Activated CD8-positive, alpha-beta memory T cell treated with anti-CD3 and anti-CD28 coated beads, Interleukin-2, amount 50 U/mL, for 1 hour (primary cell): ENCODE results near the gene SH3BP5L.
"Not testable (repeated sequence)": the region's sequence is repeated elsewhere in the genome, so short reads cannot be mapped to it uniquely, and the experiment has no call there.

Experiments
- DNase-seq: peaks from one replicate; pipeline ENCODE4 v3.0.0-alpha.2; 2020; ENCODE audit errors: extremely low read depth

SH3BP5L gene

GRCh38 chr1:248851390-248851789, 25.7 kb upstream of the SH3BP5L start:
- DNase-seq: no peak

- DNase-seq: no peak
These were observed 25.0 kb upstream of the SH3BP5L start for GRCh38 chr1:248850536-248851251.

GRCh38 chr1:248850124-248850523, 24.4 kb upstream of the SH3BP5L start:
- DNase-seq: no peak

GRCh38 chr1:248849637-248850036, 23.9 kb upstream of the SH3BP5L start:
- DNase-seq: no peak

GRCh38 chr1:248849152-248849551, 23.4 kb upstream of the SH3BP5L start:
- DNase-seq: no peak

- no peak for DNase-seq
These were observed 22.9 kb upstream of the SH3BP5L start for GRCh38 chr1:248848602-248849001.

GRCh38 chr1:248847956-248848561, 22.3 kb upstream of the SH3BP5L start:
- no peak for DNase-seq

GRCh38 chr1:248847181-248847955, 21.7 kb upstream of the SH3BP5L start:
- DNase-seq: no peak

- no peak for DNase-seq
These were observed 18.8 kb upstream of the SH3BP5L start for GRCh38 chr1:248844526-248844925.

GRCh38 chr1:248843687-248844086, 18.0 kb upstream of the SH3BP5L start:
- DNase-seq: no peak

GRCh38 chr1:248842781-248843331, 17.1 kb upstream of the SH3BP5L start:
- DNase-seq: no peak

- no peak for DNase-seq
These were observed 16.1 kb upstream of the SH3BP5L start for GRCh38 chr1:248841702-248842395.

- no peak for DNase-seq
These were observed 15.2 kb upstream of the SH3BP5L start for GRCh38 chr1:248840946-248841345.

GRCh38 chr1:248839168-248839555, 13.4 kb upstream of the SH3BP5L start:
- DNase-seq: no peak

- peak; percentile 60 for DNase-seq
These were observed 12.8 kb upstream of the SH3BP5L start for GRCh38 chr1:248838357-248839167.

GRCh38 chr1:248837781-248838356, 12.2 kb upstream of the SH3BP5L start, which contains the start of gene ZNF672:
Gene ZNF672, plus strand, starts transcription at chr1:248838224. Its CDS starts 9,051 bp downstream, at chr1:248847275.
- peak; percentile 79 for DNase-seq

GRCh38 chr1:248837045-248837780, 11.5 kb upstream of the SH3BP5L start:
- DNase-seq: no peak

- no peak for DNase-seq
These were observed 8.7 kb upstream of the SH3BP5L start for GRCh38 chr1:248834343-248834940.

- no peak for DNase-seq
These were observed 6.1 kb upstream of the SH3BP5L start for GRCh38 chr1:248831842-248832241.

GRCh38 chr1:248830718-248831017, 5.0 kb upstream of the SH3BP5L start:
- not testable (repeated sequence) for DNase-seq
